Activated CD8-positive, alpha-beta T cell treated with anti-CD3 and anti-CD28 coated beads for 36 hours (primary cell): Measurements from ENCODE around the gene TET2. TPM values are rescaled to one million over a fixed set of nuclear protein-coding genes. Genes with fewer than 3 reads are reported as not detected.
A peak's percentile ranks its signal among the peaks of the same experiment; 100 is the strongest.

ENCODE experiments used
- ATAC-seq: fragments of 200-7000 bp; cut with Tn5 transposase; one replicate; pipeline ENCODE4 v1.10.0; 2021; ENCODE audit warnings: mild to moderate bottlenecking, moderate library complexity
- CTCF ChIA-PET: fragments of 350-600 bp; sonication (Branson Sonifier 250); formaldehyde crosslinking; loops from one replicate; lab custom pipeline; 2021; ENCODE audit warnings: antibody characterized with exemption; lab: Charles Lee
- POLR2A ChIA-PET: fragments of 350-600 bp; sonication (Branson Sonifier 250); formaldehyde crosslinking; loops from one replicate; lab custom pipeline; 2021; ENCODE audit warnings: antibody characterized with exemption; lab: Charles Lee
- DNase-seq: peaks from one replicate; pipeline ENCODE4 v3.0.0-alpha.2; 2020
- H3K27ac Mint-ChIP-seq: one replicate; pipeline ENCODE4 v1.8.0; 2021; ENCODE audit warnings: mild to moderate bottlenecking, mixed read lengths
- H3K27me3 Mint-ChIP-seq: one replicate; pipeline ENCODE4 v1.8.0; 2021; ENCODE audit warnings: mixed read lengths
- H3K36me3 Mint-ChIP-seq: one replicate; pipeline ENCODE4 v1.8.0; 2021; ENCODE audit warnings: low read depth, mixed read lengths
- H3K4me1 Mint-ChIP-seq: one replicate; pipeline ENCODE4 v1.8.0; 2021; ENCODE audit warnings: low read depth, mixed read lengths
- H3K4me3 Mint-ChIP-seq: one replicate; pipeline ENCODE4 v1.8.0; 2021; ENCODE audit warnings: mild to moderate bottlenecking, moderate library complexity, mixed read lengths
- H3K9me3 Mint-ChIP-seq: one replicate; pipeline ENCODE4 v1.8.0; 2021; ENCODE audit warnings: mixed read lengths
- intact Hi-C: fragments of 100-400 bp; cut with micrococcal nuclease; formaldehyde crosslinking; loops from one replicate; pipeline ENCODE4 v1.10.0; 2022
- total RNA-seq, 2 experiments: library from RNA; stranded (reverse); gene quantifications; one replicate each; pipeline ENCODE4 v1.2.3, GENCODE V29; 2021
- TF ChIP-seq, protein P1 (sequence below): fragments of 200-600 bp; IDR thresholded peaks from one replicate; pipeline ENCODE4 v1.8.0; 2022; ENCODE audit warnings: antibody characterized with exemption, mild to moderate bottlenecking

Gene TET2
- total RNA-seq, 2 experiments from 2014 or later = 31.3 to 36.0 TPM

GRCh38 chr4:105170711-105171110 lies 24.0 kb downstream of the TET2 start:
- TF ChIP-seq, protein P1, sequence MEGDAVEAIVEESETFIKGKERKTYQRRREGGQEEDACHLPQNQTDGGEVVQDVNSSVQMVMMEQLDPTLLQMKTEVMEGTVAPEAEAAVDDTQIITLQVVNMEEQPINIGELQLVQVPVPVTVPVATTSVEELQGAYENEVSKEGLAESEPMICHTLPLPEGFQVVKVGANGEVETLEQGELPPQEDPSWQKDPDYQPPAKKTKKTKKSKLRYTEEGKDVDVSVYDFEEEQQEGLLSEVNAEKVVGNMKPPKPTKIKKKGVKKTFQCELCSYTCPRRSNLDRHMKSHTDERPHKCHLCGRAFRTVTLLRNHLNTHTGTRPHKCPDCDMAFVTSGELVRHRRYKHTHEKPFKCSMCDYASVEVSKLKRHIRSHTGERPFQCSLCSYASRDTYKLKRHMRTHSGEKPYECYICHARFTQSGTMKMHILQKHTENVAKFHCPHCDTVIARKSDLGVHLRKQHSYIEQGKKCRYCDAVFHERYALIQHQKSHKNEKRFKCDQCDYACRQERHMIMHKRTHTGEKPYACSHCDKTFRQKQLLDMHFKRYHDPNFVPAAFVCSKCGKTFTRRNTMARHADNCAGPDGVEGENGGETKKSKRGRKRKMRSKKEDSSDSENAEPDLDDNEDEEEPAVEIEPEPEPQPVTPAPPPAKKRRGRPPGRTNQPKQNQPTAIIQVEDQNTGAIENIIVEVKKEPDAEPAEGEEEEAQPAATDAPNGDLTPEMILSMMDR = no peak
- POLR2A ChIA-PET = no interaction called here
- no peak overlapping the region for H3K27ac Mint-ChIP-seq
- no peaks in the 10 kb centered on the region for H3K27me3 Mint-ChIP-seq
- CTCF ChIA-PET = no interaction called here
- H3K4me1 Mint-ChIP-seq = peaks cover 28% of the 10 kb centered on the region
- peaks cover 12% of the 10 kb centered on the region for H3K9me3 Mint-ChIP-seq
- DNase-seq (no peak), ATAC-seq (no peak)
- H3K36me3 Mint-ChIP-seq = peaks cover 58% of the 10 kb centered on the region
- intact Hi-C loops = no loop called here
- H3K4me3 Mint-ChIP-seq = no peak overlapping the region

GRCh38 chr4:105171912-105172311 lies 25.2 kb downstream of the TET2 start:
- Mint-ChIP-seq H3K9me3 (peaks cover 13% of the 10 kb centered on the region), H3K4me3 (no peak overlapping the region), H3K27ac (no peak overlapping the region), H3K36me3 (peaks cover 67% of the 10 kb centered on the region), H3K27me3 (no peaks in the 10 kb centered on the region), H3K4me1 (peaks cover 28% of the 10 kb centered on the region)
- intact Hi-C loops = no loop called here
- no peak for ATAC-seq
- ChIA-PET POLR2A (no interaction called here), CTCF (interaction anchor here (0.5 to 0.9 kb wide), 2 partner anchors 8 to 9 kb away, joined by 3 read pairs; no protein-coding TSS in a partner anchor)
- DNase-seq = no peak
- TF ChIP-seq, protein P1 = no peak

DNA sequence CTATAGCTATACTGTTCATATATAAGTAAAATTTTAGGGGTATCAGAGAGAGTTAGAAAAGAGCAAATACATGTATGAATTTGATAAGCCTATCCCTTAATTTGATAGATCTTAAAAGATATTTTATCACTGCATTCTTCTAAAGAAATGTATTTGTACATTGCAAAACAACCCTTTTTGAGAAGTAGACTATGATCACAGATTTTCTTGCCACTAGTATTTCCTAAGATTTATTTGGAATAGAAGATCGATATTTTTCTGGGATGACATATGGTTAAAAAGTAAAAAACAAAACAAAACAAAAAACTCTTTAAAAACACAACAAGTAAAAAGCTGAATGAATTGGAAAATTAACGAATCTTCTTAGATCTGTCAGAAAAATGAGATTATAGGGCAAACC lies 27.4 kb downstream of the TET2 start:
- no peak overlapping the region for H3K4me3 Mint-ChIP-seq
- CTCF ChIA-PET = interaction anchor here (0.7 kb wide), 1 partner anchor 13 kb away, joined by 4 read pairs; no protein-coding TSS in a partner anchor
- intact Hi-C loops = no loop called here
- peaks cover 58% of the 10 kb centered on the region for H3K36me3 Mint-ChIP-seq
- H3K9me3 Mint-ChIP-seq = peaks cover 17% of the 10 kb centered on the region
- no peak overlapping the region for H3K27ac Mint-ChIP-seq
- TF ChIP-seq, protein P1 = no peak
- DNase-seq (no peak), ATAC-seq (no peak)
- POLR2A ChIA-PET = no interaction called here
- H3K27me3 Mint-ChIP-seq = no peaks in the 10 kb centered on the region
- peaks cover 21% of the 10 kb centered on the region for H3K4me1 Mint-ChIP-seq

- CTCF ChIA-PET = interaction anchor here (0.9 to 1.6 kb wide), 2 partner anchors 28 to 99 kb away, joined by 3 read pairs; no protein-coding TSS in a partner anchor
- TF ChIP-seq, protein P1 = no peak
- no peak overlapping the region for H3K27ac Mint-ChIP-seq
- peaks cover 12% of the 10 kb centered on the region for H3K9me3 Mint-ChIP-seq
- POLR2A ChIA-PET = interaction anchor here (0.6 kb wide), 1 partner anchor 266 kb away, joined by 5 read pairs; no protein-coding TSS in a partner anchor
- intact Hi-C loops = no loop called here
- peaks cover 40% of the 10 kb centered on the region for H3K36me3 Mint-ChIP-seq
- H3K4me3 Mint-ChIP-seq = no peak overlapping the region
- no peaks in the 10 kb centered on the region for H3K27me3 Mint-ChIP-seq
- no peak for ATAC-seq
- DNase-seq = no peak
- peaks cover 30% of the 10 kb centered on the region for H3K4me1 Mint-ChIP-seq
Observed at GRCh38 chr4:105179539-105180401, 33.1 kb downstream of the TET2 start.

GRCh38 chr4:105181259-105181658 lies 34.6 kb downstream of the TET2 start:
- H3K27me3 Mint-ChIP-seq = no peaks in the 10 kb centered on the region
- H3K36me3 Mint-ChIP-seq = peaks cover 35% of the 10 kb centered on the region
- H3K4me1 Mint-ChIP-seq = peaks cover 36% of the 10 kb centered on the region
- H3K9me3 Mint-ChIP-seq = peaks cover 4% of the 10 kb centered on the region
- POLR2A ChIA-PET = no interaction called here
- H3K4me3 Mint-ChIP-seq = no peak overlapping the region
- CTCF ChIA-PET = no interaction called here
- H3K27ac Mint-ChIP-seq = peak overlapping the region; percentile 12
- no peak for ATAC-seq
- TF ChIP-seq, protein P1 = no peak
- no peak for DNase-seq
- intact Hi-C loops = no loop called here
